GM12878 (cell line): Measurements from ENCODE around the gene ACE. TPM values are rescaled to one million over a fixed set of nuclear protein-coding genes. Genes with fewer than 3 reads are reported as not detected.

ENCODE experiments used
- ATAC-seq: fragments of 200-7000 bp; cut with Tn5 transposase; 3 replicates; pipeline ENCODE4 v1.9.1; 2020; ENCODE audit warnings: mild to moderate bottlenecking, moderate library complexity
- BruUV-seq: library from RNA; stranded (reverse); fragments of 400-500 nt; replicated peaks from 2 replicates; lab custom pipeline; 2021; lab: Mats Ljungman, UMichigan
- CTCF ChIA-PET: fragments of 300-600 bp; sonication (Branson Sonifier 250); formaldehyde crosslinking; extraction: SDS; loops from one replicate; lab custom pipeline; 2021; ENCODE audit warnings: inconsistent platforms; lab: Yijun Ruan, JAX
- POLR2A ChIA-PET: fragments of 350-600 bp; formaldehyde crosslinking; extraction: SDS; loops from one replicate; lab custom pipeline; 2021; ENCODE audit warnings: inconsistent platforms; lab: Charles Lee
- RAD21 ChIA-PET: fragments of 300-600 bp; sonication (Branson Sonifier 250); formaldehyde crosslinking; loops from one replicate; lab custom pipeline; 2023; ENCODE audit warnings: antibody characterized with exemption; ENCODE audit not compliant: unreplicated experiment; lab: Charles Lee
- SMC1A ChIA-PET: fragments of 300-600 bp; sonication (Branson Sonifier 250); formaldehyde crosslinking; loops from one replicate; lab custom pipeline; 2023; ENCODE audit not compliant: unreplicated experiment, uncharacterized antibody; lab: Charles Lee
- DNase-seq: peaks from one replicate; pipeline ENCODE4 v3.0.0-alpha.2; 2011; ENCODE audit warnings: low read depth, low spot score
- FAIRE-seq: peaks from 3 replicates; lab custom pipeline; 2011; peaks lifted over from hg19 to GRCh38; lab: Jason Lieb, UNC
- H2AFZ ChIP-seq: 2 replicates; pipeline ENCODE4 v1.6.0; 2011; ENCODE audit warnings: low read depth, low read length, control low read depth; ENCODE audit not compliant: control insufficient read depth
- H3K27ac ChIP-seq: 2 replicates; pipeline ENCODE4 v1.5.1; 2011; ENCODE audit warnings: control low read depth; ENCODE audit not compliant: control insufficient read depth, insufficient read depth
- H3K27me3 ChIP-seq, 2 experiments: replicated peaks in 1 of 2; 2 replicates each; pipeline versions ENCODE4 v1.6.0 to v1.6.1; 2011; ENCODE audit warnings: low read length in 1 of 2; ENCODE audit not compliant: control insufficient read depth in 2 of 2, insufficient read depth in 2 of 2
- H3K36me3 ChIP-seq, 2 experiments: 2 replicates each; pipeline ENCODE4 v1.5.1; 2011; ENCODE audit warnings: low read length in 1 of 2; ENCODE audit not compliant: control insufficient read depth in 2 of 2, insufficient read depth in 2 of 2
- H3K4me1 ChIP-seq: 2 replicates; pipeline ENCODE4 v1.6.1; 2011; ENCODE audit warnings: mild to moderate bottlenecking, low read length, moderate library complexity, mixed read lengths; ENCODE audit not compliant: control insufficient read depth, insufficient read depth
- H3K4me2 ChIP-seq: 2 replicates; pipeline ENCODE4 v1.6.0; 2011; ENCODE audit warnings: control low read depth; ENCODE audit not compliant: control insufficient read depth, insufficient read depth
- H3K4me3 ChIP-seq: fragments of 200-600 bp; sonication (generic); 2 replicates; pipeline ENCODE4 v1.5.1; 2016
- H3K79me2 ChIP-seq: 2 replicates; pipeline ENCODE4 v1.6.0; 2011; ENCODE audit warnings: low read length; ENCODE audit not compliant: control insufficient read depth, insufficient read depth
- H3K9ac ChIP-seq: 2 replicates; pipeline ENCODE4 v1.8.0; 2011; ENCODE audit warnings: low read length, control low read depth, mixed read lengths; ENCODE audit not compliant: control insufficient read depth, insufficient read depth
- H3K9me3 ChIP-seq: replicated peaks from 3 replicates; pipeline ENCODE4 v1.5.1; 2011; ENCODE audit warnings: mild to moderate bottlenecking, low read length; ENCODE audit not compliant: control insufficient read depth, insufficient read depth
- H4K20me1 ChIP-seq: 2 replicates; pipeline ENCODE4 v1.6.0; 2011; ENCODE audit not compliant: control insufficient read depth, insufficient read depth
- ATF7 ChIP-seq: fragments of 450-650 bp; IDR thresholded peaks from 2 replicates; pipeline ENCODE4 v1.6.1; 2016; ENCODE audit warnings: low read depth, mild to moderate bottlenecking
- CHD1 ChIP-seq: IDR thresholded peaks from 2 replicates; pipeline ENCODE4 v1.6.1; 2012; ENCODE audit warnings: low read depth, low read length, improper control_type of control experiment
- EP300 ChIP-seq, 2 experiments: fragments of 150-350 bp in 1 of 2; IDR thresholded peaks; 2 replicates each; pipeline ENCODE4 v1.6.1; 2011 to 2012; ENCODE audit warnings: low read depth in 2 of 2, low read length in 2 of 2, borderline replicate concordance in 1 of 2, improper control_type of control experiment in 1 of 2, inconsistent platforms in 1 of 2; ENCODE audit not compliant: control insufficient read depth in 1 of 2
- KLF5 ChIP-seq: fragments of 450-650 bp; IDR thresholded peaks from 2 replicates; pipeline ENCODE4 v1.6.1; 2014; ENCODE audit warnings: mild to moderate bottlenecking; ENCODE audit not compliant: partially characterized antibody
- MYB ChIP-seq: fragments of 150-350 bp; IDR thresholded peaks from 2 replicates; pipeline ENCODE4 v1.6.1; 2014; ENCODE audit warnings: mild to moderate bottlenecking, low read depth, low read length, borderline replicate concordance
- NR2C1 ChIP-seq: fragments of 450-650 bp; IDR thresholded peaks from 2 replicates; pipeline ENCODE4 v1.6.1; 2017; ENCODE audit warnings: antibody characterized with exemption, mild to moderate bottlenecking, moderate library complexity
- NR2C2 ChIP-seq: IDR thresholded peaks from 2 replicates; pipeline ENCODE4 v1.6.1; 2011; ENCODE audit warnings: borderline replicate concordance, low read depth; ENCODE audit not compliant: control insufficient read depth, insufficient read length
- NR2F1 ChIP-seq: fragments of 450-650 bp; conservative IDR thresholded peaks from 2 replicates; pipeline ENCODE4 v1.6.1; 2017; ENCODE audit warnings: mild to moderate bottlenecking
- RAD51 ChIP-seq: fragments of 450-650 bp; IDR thresholded peaks from 2 replicates; pipeline ENCODE4 v1.6.1; 2016; ENCODE audit warnings: moderate library complexity, mild to moderate bottlenecking, inconsistent platforms
- SIX5 ChIP-seq: IDR thresholded peaks from 2 replicates; pipeline ENCODE4 v1.6.1; 2011; ENCODE audit warnings: mild to moderate bottlenecking, low read depth, low read length, moderate library complexity; ENCODE audit not compliant: severe bottlenecking
- ZBTB40 ChIP-seq: fragments of 450-650 bp; IDR thresholded peaks from 2 replicates; pipeline ENCODE4 v1.6.1; 2016; ENCODE audit warnings: mild to moderate bottlenecking, moderate library complexity, borderline replicate concordance
- WGBS: methylation state at CpG from one replicate; pipeline ENCODE4 v1.1.6; 2016; ENCODE audit warnings: low lambda C conversion rate; ENCODE audit not compliant: insufficient replicate concordance, insufficient coverage; ENCODE audit errors: missing lambda C conversion rate; 5-methylcytosine and 5-hydroxymethylcytosine counted together
- in situ Hi-C: fragments of 300-500 bp; cut with MboI; formaldehyde crosslinking; loops from 9 replicates; pipeline ENCODE4 v1.14.3; 2018; ENCODE audit warnings: mixed read lengths
- intact Hi-C: fragments of 100-400 bp; cut with micrococcal nuclease; formaldehyde crosslinking; loops from one replicate; pipeline ENCODE4 v1.14.2; 2022; ENCODE audit not compliant: unreplicated experiment
- polyA plus RNA-seq, 11 experiments: library from polyadenylated mRNA; depleted of rRNA in 4 of 11; unstranded in 6 of 11; stranded (reverse) in 5 of 11; fragments of >200 nt; fragmentation: Nextera tagmentation in 4 of 11; fragmentation: Illumina TruSeq in 1 of 11; extraction: Ambion mirVana in 4 of 11; extraction: Trizol in 1 of 11; gene quantifications; 1 replicate in 1 of 11; 2 replicates in 10 of 11; pipeline versions ENCODE4 v1.2.1 to v1.2.3, GENCODE V29; 2011 to 2016; ENCODE audit warnings: inconsistent platforms in 2 of 11, missing spikeins in 2 of 11, low read depth in 1 of 11
- total RNA-seq, 4 experiments: library from RNA; depleted of rRNA in 3 of 4; stranded (reverse); fragments of >200 nt in 3 of 4; fragmentation: Illumina TruSeq in 1 of 4; extraction: Trizol in 1 of 4; gene quantifications; 2 replicates each; pipeline versions ENCODE4 v1.2.1 to v1.2.3, GENCODE V29; 2013 to 2021
- TF ChIP-seq, protein P1 (sequence below): fragments of 450-650 bp; IDR thresholded peaks from 2 replicates; pipeline ENCODE4 v1.6.1; 2017; ENCODE audit warnings: mild to moderate bottlenecking, moderate library complexity
- TF ChIP-seq, protein P2 (sequence below): IDR thresholded peaks from 2 replicates; pipeline ENCODE4 v1.6.1; 2011; ENCODE audit warnings: borderline replicate concordance, low read depth, mild to moderate bottlenecking, moderate library complexity, low read length; ENCODE audit not compliant: insufficient read depth, poor library complexity, severe bottlenecking

Gene ACE
- total and polyA plus RNA-seq, 10 of the 15 experiments (the other 5 are each of a cell fraction or from before 2014, with no cell fraction given) = 0.46 TPM; not detected in 9

GRCh38 chr17:63546308-63547082, 69.6 kb downstream of the ACE start:
- no peak for DNase-seq
- POLR2A ChIA-PET = no interaction called here
- TF ChIP-seq NR2C2 (no peak), EP300 (IDR thresholded peaks at IDR 0.05; ENCODE audit: borderline replicate concordance in 1 of 2, control insufficient read depth in 1 of 2, low read depth in 2 of 2, low read length in 2 of 2) (no peak), CHD1 (no peak), RAD51 (no peak), NR2F1 (no peak), NR2C1 (no peak), ZBTB40 (no peak), SIX5 (no peak), KLF5 (no peak), ATF7 (no peak), MYB (no peak)
- TF ChIP-seq, protein P1, sequence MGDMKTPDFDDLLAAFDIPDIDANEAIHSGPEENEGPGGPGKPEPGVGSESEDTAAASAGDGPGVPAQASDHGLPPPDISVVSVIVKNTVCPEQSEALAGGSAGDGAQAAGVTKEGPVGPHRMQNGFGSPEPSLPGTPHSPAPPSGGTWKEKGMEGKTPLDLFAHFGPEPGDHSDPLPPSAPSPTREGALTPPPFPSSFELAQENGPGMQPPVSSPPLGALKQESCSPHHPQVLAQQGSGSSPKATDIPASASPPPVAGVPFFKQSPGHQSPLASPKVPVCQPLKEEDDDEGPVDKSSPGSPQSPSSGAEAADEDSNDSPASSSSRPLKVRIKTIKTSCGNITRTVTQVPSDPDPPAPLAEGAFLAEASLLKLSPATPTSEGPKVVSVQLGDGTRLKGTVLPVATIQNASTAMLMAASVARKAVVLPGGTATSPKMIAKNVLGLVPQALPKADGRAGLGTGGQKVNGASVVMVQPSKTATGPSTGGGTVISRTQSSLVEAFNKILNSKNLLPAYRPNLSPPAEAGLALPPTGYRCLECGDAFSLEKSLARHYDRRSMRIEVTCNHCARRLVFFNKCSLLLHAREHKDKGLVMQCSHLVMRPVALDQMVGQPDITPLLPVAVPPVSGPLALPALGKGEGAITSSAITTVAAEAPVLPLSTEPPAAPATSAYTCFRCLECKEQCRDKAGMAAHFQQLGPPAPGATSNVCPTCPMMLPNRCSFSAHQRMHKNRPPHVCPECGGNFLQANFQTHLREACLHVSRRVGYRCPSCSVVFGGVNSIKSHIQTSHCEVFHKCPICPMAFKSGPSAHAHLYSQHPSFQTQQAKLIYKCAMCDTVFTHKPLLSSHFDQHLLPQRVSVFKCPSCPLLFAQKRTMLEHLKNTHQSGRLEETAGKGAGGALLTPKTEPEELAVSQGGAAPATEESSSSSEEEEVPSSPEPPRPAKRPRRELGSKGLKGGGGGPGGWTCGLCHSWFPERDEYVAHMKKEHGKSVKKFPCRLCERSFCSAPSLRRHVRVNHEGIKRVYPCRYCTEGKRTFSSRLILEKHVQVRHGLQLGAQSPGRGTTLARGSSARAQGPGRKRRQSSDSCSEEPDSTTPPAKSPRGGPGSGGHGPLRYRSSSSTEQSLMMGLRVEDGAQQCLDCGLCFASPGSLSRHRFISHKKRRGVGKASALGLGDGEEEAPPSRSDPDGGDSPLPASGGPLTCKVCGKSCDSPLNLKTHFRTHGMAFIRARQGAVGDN = no peak
- TF ChIP-seq, protein P2, sequence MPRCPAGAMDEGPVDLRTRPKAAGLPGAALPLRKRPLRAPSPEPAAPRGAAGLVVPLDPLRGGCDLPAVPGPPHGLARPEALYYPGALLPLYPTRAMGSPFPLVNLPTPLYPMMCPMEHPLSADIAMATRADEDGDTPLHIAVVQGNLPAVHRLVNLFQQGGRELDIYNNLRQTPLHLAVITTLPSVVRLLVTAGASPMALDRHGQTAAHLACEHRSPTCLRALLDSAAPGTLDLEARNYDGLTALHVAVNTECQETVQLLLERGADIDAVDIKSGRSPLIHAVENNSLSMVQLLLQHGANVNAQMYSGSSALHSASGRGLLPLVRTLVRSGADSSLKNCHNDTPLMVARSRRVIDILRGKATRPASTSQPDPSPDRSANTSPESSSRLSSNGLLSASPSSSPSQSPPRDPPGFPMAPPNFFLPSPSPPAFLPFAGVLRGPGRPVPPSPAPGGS = no peak

More at GRCh38 chr17:63546308-63547082, 69.6 kb downstream of the ACE start:
- ATAC-seq (no peak), FAIRE-seq (no peak)
- Histone ChIP-seq H3K36me3 (no peaks in the 10 kb centered on the region), H4K20me1 (no peaks in the 10 kb centered on the region), H3K9ac (no peak overlapping the region), H3K9me3 (no peaks in the 10 kb centered on the region), H3K79me2 (peaks cover 19% of the 10 kb centered on the region), H2AFZ (no peak overlapping the region), H3K4me3 (no peak overlapping the region), H3K27ac (no peak overlapping the region), H3K27me3 (no peaks in the 10 kb centered on the region), H3K4me2 (no peak overlapping the region), H3K4me1 (peaks cover 8% of the 10 kb centered on the region)
- ChIA-PET CTCF (interaction anchor here (0.7 to 1.3 kb wide), 2 partner anchors 10 to 14 kb away, joined by 3 read pairs; no protein-coding TSS in a partner anchor), RAD21 (interaction anchor here (0.7 kb wide), 1 partner anchor 39 kb away, joined by 3 read pairs; no protein-coding TSS in a partner anchor), SMC1A (interaction anchor here (1.0 kb wide), 1 partner anchor 65 kb away, joined by 3 read pairs; no protein-coding TSS in a partner anchor)
- intact Hi-C loops (no loop called here), in situ Hi-C loops (no loop called here)
- 70% methylated on average over 9 of the region's 9 CpGs for WGBS
- BruUV-seq = no TSS peak
